Adrenal gland (tissue), 5 donors: ENCODE measurements around the gene NR6A1.

Experiments
- CTCF ChIP-seq, 6 experiments: fragments of 450-650 bp in 4 of 6; fragments of 200-600 bp in 2 of 6; sonication (generic) in 1 of 6; IDR thresholded peaks; 1 replicate in 5 of 6; 2 replicates in 1 of 6; pipeline versions ENCODE4 v1.5.1 to v1.8.0; 2016 to 2021; ENCODE audit warnings: antibody characterized with exemption in 6 of 6, mild to moderate bottlenecking in 2 of 6, moderate library complexity in 1 of 6
- POLR2A ChIP-seq, 2 donors: fragments of 450-650 bp; IDR thresholded peaks; one replicate each; pipeline ENCODE4 v1.6.1; 2017; ENCODE audit warnings: antibody characterized with exemption in 2 of 2, mild to moderate bottlenecking in 2 of 2, moderate library complexity in 1 of 2
- donor health status: DM: no; HTN: no; CAD: no.

DNA sequence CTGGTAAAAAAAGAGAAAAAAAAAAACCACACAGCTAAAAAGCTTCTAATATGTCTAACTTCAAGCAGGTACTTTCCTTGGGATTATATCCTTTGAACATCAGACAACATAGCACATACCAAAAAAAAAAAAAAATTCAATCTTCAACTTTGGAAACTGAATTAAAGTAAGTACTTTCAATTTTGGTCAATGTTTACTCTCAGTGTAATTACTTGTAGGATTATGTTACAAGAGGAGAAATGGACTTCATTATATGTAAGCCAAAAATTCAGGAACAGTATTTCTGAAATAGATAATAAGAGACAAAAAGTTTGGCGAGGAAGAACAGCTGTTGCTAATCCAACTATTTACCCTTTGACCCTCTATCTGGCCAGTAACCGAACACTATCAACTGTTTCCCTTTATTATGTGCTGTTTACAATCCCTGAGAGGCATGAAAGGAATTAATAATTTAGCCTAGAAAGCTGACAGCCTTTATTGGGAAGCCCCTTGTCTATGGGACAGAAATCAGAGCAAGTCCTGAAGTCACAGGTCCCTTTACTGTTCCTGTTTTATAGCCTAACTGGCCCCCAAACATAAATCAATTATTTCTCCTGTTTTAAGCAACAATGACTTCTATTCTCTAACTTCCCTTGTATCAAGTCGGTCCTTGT, 46.6 kb downstream of the NR6A1 start:
- no peak for TF ChIP-seq CTCF (IDR thresholded peaks at IDR 0.05)
- no peak for TF ChIP-seq POLR2A (IDR thresholded peaks at IDR 0.05)
